Measurements from ENCODE around the gene ZC3H18.

DNA sequence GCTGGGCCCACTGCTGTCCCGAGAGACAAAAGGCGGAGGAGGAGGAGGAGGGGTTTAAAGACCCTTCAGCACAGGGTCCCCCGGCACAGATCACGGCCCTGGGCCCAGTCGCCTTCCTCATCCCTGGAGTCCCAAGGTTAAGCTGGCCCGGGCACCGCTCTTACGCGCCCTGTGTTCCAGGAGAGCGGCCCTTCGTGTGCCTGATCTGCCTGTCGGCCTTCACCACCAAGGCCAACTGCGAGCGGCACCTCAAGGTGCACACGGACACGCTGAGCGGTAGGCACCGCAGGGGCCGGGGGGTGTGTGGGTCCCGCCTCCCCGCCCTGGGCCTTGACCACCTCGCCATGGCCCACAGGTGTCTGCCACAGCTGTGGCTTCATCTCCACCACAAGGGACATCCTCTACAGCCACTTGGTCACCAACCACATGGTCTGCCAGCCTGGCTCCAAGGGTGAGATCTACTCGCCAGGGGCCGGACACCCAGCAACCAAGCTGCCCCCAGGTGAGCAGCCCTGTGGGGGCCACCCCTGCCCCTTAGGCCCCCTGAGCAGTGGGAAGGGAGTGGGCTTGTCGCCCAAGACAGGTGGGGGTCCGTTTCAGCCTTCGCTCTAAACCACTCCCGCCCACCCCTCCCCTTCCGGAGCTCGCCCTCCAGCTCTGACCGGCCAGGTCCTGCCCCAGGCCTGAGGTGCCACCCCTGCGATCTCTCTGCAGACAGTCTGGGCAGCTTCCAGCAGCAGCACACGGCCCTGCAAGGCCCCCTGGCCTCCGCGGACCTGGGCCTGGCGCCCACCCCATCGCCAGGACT is 37.6 kb upstream of the ZC3H18 start:
- TF ChIP-seq, protein P1, sequence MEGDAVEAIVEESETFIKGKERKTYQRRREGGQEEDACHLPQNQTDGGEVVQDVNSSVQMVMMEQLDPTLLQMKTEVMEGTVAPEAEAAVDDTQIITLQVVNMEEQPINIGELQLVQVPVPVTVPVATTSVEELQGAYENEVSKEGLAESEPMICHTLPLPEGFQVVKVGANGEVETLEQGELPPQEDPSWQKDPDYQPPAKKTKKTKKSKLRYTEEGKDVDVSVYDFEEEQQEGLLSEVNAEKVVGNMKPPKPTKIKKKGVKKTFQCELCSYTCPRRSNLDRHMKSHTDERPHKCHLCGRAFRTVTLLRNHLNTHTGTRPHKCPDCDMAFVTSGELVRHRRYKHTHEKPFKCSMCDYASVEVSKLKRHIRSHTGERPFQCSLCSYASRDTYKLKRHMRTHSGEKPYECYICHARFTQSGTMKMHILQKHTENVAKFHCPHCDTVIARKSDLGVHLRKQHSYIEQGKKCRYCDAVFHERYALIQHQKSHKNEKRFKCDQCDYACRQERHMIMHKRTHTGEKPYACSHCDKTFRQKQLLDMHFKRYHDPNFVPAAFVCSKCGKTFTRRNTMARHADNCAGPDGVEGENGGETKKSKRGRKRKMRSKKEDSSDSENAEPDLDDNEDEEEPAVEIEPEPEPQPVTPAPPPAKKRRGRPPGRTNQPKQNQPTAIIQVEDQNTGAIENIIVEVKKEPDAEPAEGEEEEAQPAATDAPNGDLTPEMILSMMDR (conservative IDR thresholded peaks at IDR 0.05) = no peak
- TF ChIP-seq EZH2 (IDR thresholded peaks at IDR 0.05; ENCODE audit: low read depth) = no peak
